Measurements from ENCODE around the gene HNRNPA1L2.
"Not testable (repeated sequence)": the region's sequence is repeated elsewhere in the genome, so short reads cannot be mapped to it uniquely, and the experiment has no call there.

The HNRNPA1L2 gene

DNA sequence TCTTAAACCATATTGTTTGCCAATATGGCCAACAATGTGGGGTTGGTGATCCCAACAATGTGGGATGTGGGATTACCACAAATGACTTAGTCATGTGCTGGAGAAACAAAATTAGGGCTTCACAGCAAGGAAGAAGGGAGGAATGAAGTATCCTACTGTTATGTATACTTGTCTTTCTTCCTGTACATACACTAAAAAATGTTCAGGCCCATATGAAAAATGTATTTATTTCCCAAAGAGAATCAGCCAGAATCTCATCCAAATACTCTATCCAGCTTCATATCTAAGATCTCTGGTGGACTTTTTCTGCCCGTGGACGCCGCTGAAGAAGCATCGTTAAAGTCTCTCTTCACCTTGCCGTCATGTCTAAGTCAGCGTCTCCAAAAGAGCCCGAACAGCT lies at the start of gene HNRNPA1L2:
HNRNPA1L2 (plus strand) TSS at position 301 of the 400 bp plus-strand sequence; CDS start at position 363, 62 bp downstream.
- TF ChIP-seq, protein P1, sequence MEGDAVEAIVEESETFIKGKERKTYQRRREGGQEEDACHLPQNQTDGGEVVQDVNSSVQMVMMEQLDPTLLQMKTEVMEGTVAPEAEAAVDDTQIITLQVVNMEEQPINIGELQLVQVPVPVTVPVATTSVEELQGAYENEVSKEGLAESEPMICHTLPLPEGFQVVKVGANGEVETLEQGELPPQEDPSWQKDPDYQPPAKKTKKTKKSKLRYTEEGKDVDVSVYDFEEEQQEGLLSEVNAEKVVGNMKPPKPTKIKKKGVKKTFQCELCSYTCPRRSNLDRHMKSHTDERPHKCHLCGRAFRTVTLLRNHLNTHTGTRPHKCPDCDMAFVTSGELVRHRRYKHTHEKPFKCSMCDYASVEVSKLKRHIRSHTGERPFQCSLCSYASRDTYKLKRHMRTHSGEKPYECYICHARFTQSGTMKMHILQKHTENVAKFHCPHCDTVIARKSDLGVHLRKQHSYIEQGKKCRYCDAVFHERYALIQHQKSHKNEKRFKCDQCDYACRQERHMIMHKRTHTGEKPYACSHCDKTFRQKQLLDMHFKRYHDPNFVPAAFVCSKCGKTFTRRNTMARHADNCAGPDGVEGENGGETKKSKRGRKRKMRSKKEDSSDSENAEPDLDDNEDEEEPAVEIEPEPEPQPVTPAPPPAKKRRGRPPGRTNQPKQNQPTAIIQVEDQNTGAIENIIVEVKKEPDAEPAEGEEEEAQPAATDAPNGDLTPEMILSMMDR (conservative IDR thresholded peaks at IDR 0.05; ENCODE audit: control insufficient read depth, insufficient read depth, low read depth, low read length), result no peak
- no peak for DNase-seq (ENCODE audit: low read depth)
- H3K4me3 ChIP-seq (ENCODE audit: control insufficient read depth, low read depth, low read length), result no peak within 1 kb of the TSS

DNA sequence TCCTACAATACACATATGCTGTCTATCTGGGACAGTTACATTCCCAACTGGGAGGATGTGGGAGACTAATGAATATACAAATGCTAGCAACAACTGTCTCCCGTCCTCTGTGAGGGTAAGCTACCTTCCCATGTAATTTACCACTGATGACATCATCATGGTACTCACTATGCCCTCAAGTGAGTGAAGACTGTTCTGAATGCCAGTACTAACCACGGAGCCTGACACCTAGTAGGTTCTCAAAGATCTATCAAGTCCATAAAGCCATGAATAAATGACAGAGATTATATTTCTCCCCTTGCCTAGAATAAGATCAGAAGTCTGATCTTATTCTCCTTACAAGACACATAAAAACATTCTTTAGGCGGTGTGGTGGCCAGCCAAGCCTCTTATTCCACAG lies 49.1 kb upstream of the HNRNPA1L2 start:
- DNase-seq (ENCODE audit: low read depth); H3K4me3 ChIP-seq (ENCODE audit: control insufficient read depth, low read depth, low read length): not testable (repeated sequence)

DNA sequence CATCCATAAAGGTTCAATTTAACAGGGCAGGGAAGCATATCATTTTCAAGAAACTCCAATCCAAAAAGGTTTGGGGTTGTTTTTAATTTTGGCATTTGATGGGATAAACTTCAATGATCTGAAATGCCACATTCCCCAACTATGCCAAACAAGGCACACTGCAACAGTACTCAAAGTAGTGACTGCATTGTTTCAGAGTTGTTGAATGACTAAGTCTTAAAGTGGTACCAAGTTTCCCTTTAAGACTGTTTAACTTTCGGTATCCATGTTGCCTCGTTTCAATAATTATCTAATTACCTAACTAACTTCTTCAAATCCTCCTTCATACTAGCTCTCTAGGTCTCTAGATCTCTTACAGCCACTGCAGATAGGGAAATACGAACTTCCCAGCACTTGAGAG lies 48.4 kb upstream of the HNRNPA1L2 start:
- DNase-seq (ENCODE audit: low read depth); H3K4me3 ChIP-seq (ENCODE audit: control insufficient read depth, low read depth, low read length): not testable (repeated sequence)

DNA sequence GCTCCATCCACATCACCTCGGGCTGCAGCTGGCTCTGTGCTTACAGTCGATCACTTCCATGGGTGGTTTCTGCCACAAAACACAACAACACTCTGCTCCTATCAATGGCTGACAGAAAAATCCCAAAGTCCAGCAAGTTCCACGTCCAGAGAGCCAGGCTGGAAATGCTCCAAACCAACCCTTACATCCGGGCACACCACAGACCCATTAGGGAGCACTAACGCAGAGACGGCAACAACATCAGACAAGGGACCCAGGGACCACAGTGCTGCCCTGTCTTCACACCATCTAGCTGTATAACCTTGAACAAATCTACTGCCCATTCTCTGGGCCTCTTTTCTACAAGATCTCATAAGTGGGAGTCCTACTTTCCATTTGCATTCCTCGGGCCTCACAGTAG lies 47.9 kb upstream of the HNRNPA1L2 start:
- H3K4me3 ChIP-seq (ENCODE audit: control insufficient read depth, low read depth, low read length); DNase-seq (ENCODE audit: low read depth): not testable (repeated sequence)

DNA sequence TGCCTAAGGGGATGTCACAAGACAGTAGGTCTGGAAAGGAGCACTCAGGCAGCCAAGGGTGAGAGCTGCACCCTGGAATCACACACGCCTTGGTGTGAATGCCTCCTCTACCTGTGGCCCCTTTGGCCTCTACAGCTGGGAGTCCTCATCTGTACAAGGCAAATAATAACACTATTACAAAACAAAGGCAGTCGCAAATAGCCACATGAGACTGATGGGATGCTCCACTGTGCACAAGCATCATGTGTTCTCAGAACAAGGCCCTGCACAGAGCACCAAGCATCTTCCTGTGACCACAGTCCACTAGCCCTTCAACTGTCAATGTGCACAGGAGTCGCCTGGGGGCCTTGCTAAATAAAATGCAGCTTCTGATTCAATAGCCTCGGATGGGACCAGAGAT lies 44.6 kb upstream of the HNRNPA1L2 start:
- no peak overlapping the region for H3K4me3 ChIP-seq (ENCODE audit: control insufficient read depth, low read depth, low read length)

DNA sequence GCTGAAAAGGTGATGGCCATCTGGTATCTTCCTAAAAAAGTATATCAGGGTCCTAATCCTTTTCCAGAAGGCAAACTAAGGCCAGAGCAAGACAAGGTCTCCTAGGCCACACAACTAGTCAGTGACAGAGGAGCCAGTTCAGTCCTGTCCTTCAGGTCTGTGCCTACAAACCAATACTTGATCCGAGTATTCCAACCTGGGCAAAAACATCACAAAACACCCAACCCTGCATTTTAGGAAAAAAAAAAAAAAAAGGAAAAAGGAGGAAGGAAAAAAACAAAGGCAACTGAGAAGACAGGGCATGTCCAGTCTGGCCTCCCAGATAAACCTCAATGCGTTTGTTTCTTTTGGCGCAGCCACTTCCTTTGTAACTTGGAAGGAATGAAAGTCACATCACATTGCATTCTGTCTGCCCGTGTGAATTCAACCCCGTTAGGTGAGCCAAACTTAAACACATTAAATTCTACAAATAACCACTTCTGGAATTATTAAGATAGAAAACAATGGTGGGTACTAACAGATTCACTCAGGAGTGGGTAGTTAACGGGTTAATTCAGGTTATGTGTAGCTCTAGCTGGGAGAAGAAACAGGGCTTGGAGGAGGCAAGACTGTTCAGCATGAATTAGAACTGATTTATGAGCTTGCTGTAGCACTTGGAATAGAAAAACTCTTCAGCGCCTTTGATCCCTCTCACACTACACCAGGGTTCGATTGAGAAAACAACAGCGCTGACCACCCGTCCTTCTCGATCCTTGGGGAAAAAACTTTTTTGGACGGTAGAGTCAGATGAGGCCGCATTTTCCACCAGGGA lies 43.0 kb upstream of the HNRNPA1L2 start:
- TF ChIP-seq, protein P1 (conservative IDR thresholded peaks at IDR 0.05; ENCODE audit: control insufficient read depth, insufficient read depth, low read depth, low read length), result no peak
- peak; percentile 79 for DNase-seq (ENCODE audit: low read depth)
- H3K4me3 ChIP-seq (ENCODE audit: control insufficient read depth, low read depth, low read length), result peak overlapping the region; percentile 62

More for the DNA sequence above, 44.6 kb upstream of the HNRNPA1L2 start:
- DNase-seq (ENCODE audit: low read depth), result no peak
- TF ChIP-seq, protein P1 (conservative IDR thresholded peaks at IDR 0.05; ENCODE audit: control insufficient read depth, insufficient read depth, low read depth, low read length), result no peak

DNA sequence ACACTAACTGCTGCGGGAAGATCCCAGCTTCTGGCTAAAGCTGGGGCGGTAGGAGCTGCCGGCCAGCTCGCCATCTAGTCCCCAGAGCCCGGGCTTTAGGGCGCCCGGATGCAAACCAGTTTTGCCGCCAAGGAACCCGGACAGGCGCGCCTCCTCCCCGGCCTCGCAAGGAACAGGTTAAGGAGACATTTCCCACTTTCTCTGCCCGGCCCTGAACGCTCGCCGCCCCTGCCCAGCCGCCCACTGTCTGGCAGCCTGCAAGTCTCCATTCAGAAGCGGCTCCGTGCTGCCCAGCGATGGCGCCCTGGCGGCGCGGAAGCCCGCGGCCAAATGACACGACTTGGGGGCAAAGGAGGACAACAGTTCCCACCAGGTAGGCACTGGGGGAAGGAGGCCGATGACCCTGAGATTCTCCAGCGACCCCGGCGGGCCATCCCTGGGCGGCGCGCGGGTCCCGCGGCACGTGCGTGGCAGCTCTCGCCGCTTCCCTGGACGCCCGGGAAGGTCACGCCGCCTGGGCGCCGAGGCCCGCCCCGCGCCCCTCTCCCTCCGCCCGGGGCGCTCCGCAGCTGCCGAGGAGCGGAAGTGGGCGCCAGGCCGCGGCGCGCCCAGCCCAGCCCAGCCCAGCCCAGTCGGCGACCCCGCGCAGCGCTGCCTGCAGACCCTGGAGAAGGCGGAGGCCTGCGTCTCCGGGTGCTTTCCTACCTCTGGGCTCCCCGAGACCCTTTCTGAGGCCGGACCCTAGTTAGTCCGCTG lies 42.2 kb upstream of the HNRNPA1L2 start:
- peak; percentile 21 for DNase-seq (ENCODE audit: low read depth)

DNA sequence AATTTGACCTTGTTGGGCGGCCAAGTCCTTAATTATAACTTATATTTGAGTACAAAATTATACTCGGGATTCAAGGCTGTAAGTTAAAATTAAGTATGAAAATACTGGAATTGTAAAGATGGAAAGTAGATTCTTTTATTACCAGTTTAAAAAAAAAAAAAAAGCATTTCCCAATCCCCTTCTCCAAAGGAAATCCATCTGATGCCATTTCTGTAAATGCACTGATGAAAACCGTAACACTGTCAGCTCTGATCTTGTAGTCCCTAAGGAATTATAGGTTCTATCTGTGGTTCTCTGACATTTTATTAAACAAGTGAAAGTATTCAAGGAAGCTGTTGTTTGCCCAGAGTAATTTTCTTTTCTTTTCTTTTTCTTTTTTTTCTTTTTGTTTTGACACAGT lies 41.6 kb upstream of the HNRNPA1L2 start:
- TF ChIP-seq, protein P1 (conservative IDR thresholded peaks at IDR 0.05; ENCODE audit: control insufficient read depth, insufficient read depth, low read depth, low read length), result no peak
- peak overlapping the region; percentile 50 for H3K4me3 ChIP-seq (ENCODE audit: control insufficient read depth, low read depth, low read length)
- DNase-seq (ENCODE audit: low read depth), result peak; percentile 47

More for the DNA sequence above, 42.2 kb upstream of the HNRNPA1L2 start:
- TF ChIP-seq, protein P1 (conservative IDR thresholded peaks at IDR 0.05; ENCODE audit: control insufficient read depth, insufficient read depth, low read depth, low read length), result no peak
- peak overlapping the region; percentile 62 for H3K4me3 ChIP-seq (ENCODE audit: control insufficient read depth, low read depth, low read length)

DNA sequence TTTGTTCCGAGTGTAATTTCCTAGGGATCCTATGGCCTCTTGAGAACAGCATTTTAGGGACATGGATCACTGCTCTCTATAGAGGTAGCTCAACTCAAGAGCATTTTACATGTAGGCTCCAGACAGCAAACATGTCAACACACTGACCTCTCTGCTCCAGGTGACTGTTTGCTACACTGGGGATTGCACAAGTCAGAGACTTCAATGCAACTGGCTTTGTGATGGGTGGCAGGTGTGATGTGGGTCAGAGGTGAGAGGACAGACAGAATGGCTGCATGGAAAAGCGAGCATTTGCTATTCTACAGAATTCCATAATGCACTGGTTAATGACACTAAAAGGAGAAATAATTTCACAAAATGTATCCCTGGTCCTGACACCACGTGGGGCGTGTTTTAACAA lies 38.9 kb upstream of the HNRNPA1L2 start:
- DNase-seq (ENCODE audit: low read depth); H3K4me3 ChIP-seq (ENCODE audit: control insufficient read depth, low read depth, low read length): not testable (repeated sequence)

DNA sequence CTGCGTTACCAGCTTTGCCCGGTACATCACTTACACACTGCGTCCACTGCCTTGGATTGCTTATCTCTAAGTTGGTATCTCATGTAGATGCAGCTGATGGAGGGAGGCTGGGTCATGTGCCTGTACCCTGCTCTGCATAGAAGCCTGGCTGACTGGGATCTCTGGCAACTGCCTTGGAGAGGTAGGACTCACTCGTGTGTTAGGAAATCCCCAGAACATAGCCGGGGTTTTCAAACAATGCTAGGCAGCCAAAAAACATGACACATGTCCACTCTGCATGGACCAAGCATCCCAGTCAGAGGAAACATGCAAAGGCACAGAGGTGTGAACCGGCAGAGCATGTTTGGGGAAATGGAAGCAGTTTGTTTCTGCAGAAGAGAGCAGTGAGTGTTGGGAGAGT lies 36.1 kb upstream of the HNRNPA1L2 start:
- peak; percentile 27 for DNase-seq (ENCODE audit: low read depth)
- not testable (repeated sequence) for H3K4me3 ChIP-seq (ENCODE audit: control insufficient read depth, low read depth, low read length)

DNA sequence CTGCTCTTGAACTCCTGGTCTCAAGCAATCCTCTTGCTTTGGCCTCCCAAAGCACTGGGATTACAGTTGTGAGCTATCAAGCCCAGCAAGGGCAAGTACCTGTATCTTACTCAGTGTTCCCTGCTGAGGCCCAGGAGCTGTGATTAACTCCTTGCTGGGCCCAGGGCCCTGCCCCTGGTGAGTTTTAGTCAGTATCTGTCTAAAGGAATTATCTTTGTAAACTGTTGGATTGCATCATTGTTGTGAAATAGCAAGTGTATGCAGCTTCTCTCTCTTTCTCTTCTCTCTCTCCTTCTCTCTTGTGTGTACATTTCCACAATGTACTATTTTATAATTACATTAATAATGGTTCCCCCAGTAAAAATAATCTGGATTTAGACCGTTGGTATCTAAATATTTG lies 35.4 kb upstream of the HNRNPA1L2 start:
- peak; percentile 58 for DNase-seq (ENCODE audit: low read depth)
- not testable (repeated sequence) for H3K4me3 ChIP-seq (ENCODE audit: control insufficient read depth, low read depth, low read length)

DNA sequence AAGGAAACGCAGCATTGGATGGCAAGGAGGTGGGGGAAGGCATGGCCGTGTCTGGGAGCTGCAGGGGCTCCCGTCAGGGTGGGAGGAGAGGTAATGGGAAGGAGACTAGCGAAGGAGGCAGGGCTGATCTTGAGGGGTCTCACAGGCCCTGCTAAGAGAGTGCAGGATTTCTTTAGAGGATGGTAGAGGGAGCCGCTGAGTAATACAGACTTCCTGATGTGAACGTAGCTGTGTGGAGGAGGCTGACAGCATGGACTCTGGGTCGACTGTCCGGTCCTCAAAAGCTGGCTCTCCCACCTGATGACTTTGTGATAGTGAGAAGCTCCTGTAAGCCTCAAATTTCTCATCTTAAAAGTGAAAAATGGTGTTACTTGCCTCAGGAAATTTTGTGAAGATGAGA lies 34.0 kb upstream of the HNRNPA1L2 start:
- H3K4me3 ChIP-seq (ENCODE audit: control insufficient read depth, low read depth, low read length); DNase-seq (ENCODE audit: low read depth): not testable (repeated sequence)
